ENCODE results near the gene DCLRE1B. TPM values are rescaled to one million over a fixed set of nuclear protein-coding genes. Genes with fewer than 3 reads are reported as not detected.

DCLRE1B gene
- total and polyA plus RNA-seq, 9 of the 15 experiments (the other 6 are each of a cell fraction or from before 2014, with no cell fraction given) = 10.6 to 28.8 (median 17.2) TPM

GRCh38 chr1:113913887-113914664 lies 8.9 kb downstream of the DCLRE1B start (continued):
- no peak for TF ChIP-seq PPARD (CRISPR knock-in tag; IDR thresholded peaks at IDR 0.05)
- TF ChIP-seq HMBOX1 (IDR thresholded peaks at IDR 0.05) = peak; percentile 88
- TF ChIP-seq IRF9 (tag; IDR thresholded peaks at IDR 0.05) = peak; percentile 38; the same call in 1 of the 2 replicates
- no peak for TF ChIP-seq HMGXB4 (CRISPR knock-in tag; IDR thresholded peaks at IDR 0.05)
- no peak for TF ChIP-seq ZNF586 (CRISPR knock-in tag; conservative IDR thresholded peaks at IDR 0.05)
- no peak for TF ChIP-seq HNRNPLL (IDR thresholded peaks at IDR 0.05; ENCODE audit: low read depth, low read length, poor library complexity, severe bottlenecking)
- no peak for TF ChIP-seq E2F5 (CRISPR knock-in tag; IDR thresholded peaks at IDR 0.05)
- no peak for TF ChIP-seq NCOA4 (IDR thresholded peaks at IDR 0.05; ENCODE audit: partially characterized antibody)
- peak; percentile 76; the same call in 1 of the 2 replicates for TF ChIP-seq MXI1 (IDR thresholded peaks at IDR 0.05; ENCODE audit: low read depth, low read length)
- no peak for TF ChIP-seq TAF7 (tag; IDR thresholded peaks at IDR 0.05)
- TF ChIP-seq NFE2L1 (tag; IDR thresholded peaks at IDR 0.05; ENCODE audit: borderline replicate concordance, low read depth) = no peak
- TF ChIP-seq NR4A1 (CRISPR knock-in tag; IDR thresholded peaks at IDR 0.05) = no peak
- peak; percentile 79 for TF ChIP-seq NR4A1 (tag; IDR thresholded peaks at IDR 0.05)
- peak; percentile 100 for TF ChIP-seq ZEB2 (IDR thresholded peaks at IDR 0.05)
- TF ChIP-seq TEAD4 (IDR thresholded peaks at IDR 0.05; ENCODE audit: low read length) = peak; percentile 100
- TF ChIP-seq TEAD4 (CRISPR knock-in tag; IDR thresholded peaks at IDR 0.05; ENCODE audit: borderline replicate concordance) = no peak
- TF ChIP-seq KLF13 (tag; IDR thresholded peaks at IDR 0.05; ENCODE audit: borderline replicate concordance, low read depth) = no peak
- TF ChIP-seq BCLAF1 (IDR thresholded peaks at IDR 0.05; ENCODE audit: borderline replicate concordance in 1 of 2, control insufficient read depth in 1 of 2, low read depth in 2 of 2, low read length in 1 of 2) = 0 out of 4 replicates have a peak, but pooled peaks of 1 of the 2 experiments have one; percentile 47
- TF ChIP-seq PTRF (tag; IDR thresholded peaks at IDR 0.05) = no peak

Data from K562 (cell line).